Activated CD8-positive, alpha-beta T cell treated with anti-CD3 and anti-CD28 coated beads for 36 hours (primary cell): ENCODE results near the gene ARHGEF26. TPM values are rescaled to one million over a fixed set of nuclear protein-coding genes. Genes with fewer than 3 reads are reported as not detected.

Source experiments
- ATAC-seq: fragments of 200-7000 bp; cut with Tn5 transposase; one replicate; pipeline ENCODE4 v1.10.0; 2021; ENCODE audit warnings: mild to moderate bottlenecking, moderate library complexity
- CTCF ChIA-PET: fragments of 350-600 bp; sonication (Branson Sonifier 250); formaldehyde crosslinking; loops from one replicate; lab custom pipeline; 2021; ENCODE audit warnings: antibody characterized with exemption; lab: Charles Lee
- POLR2A ChIA-PET: fragments of 350-600 bp; sonication (Branson Sonifier 250); formaldehyde crosslinking; loops from one replicate; lab custom pipeline; 2021; ENCODE audit warnings: antibody characterized with exemption; lab: Charles Lee
- DNase-seq: peaks from one replicate; pipeline ENCODE4 v3.0.0-alpha.2; 2020
- H3K27ac Mint-ChIP-seq: one replicate; pipeline ENCODE4 v1.8.0; 2021; ENCODE audit warnings: mild to moderate bottlenecking, mixed read lengths
- H3K27me3 Mint-ChIP-seq: one replicate; pipeline ENCODE4 v1.8.0; 2021; ENCODE audit warnings: mixed read lengths
- H3K36me3 Mint-ChIP-seq: one replicate; pipeline ENCODE4 v1.8.0; 2021; ENCODE audit warnings: low read depth, mixed read lengths
- H3K4me1 Mint-ChIP-seq: one replicate; pipeline ENCODE4 v1.8.0; 2021; ENCODE audit warnings: low read depth, mixed read lengths
- H3K4me3 Mint-ChIP-seq: one replicate; pipeline ENCODE4 v1.8.0; 2021; ENCODE audit warnings: mild to moderate bottlenecking, moderate library complexity, mixed read lengths
- H3K9me3 Mint-ChIP-seq: one replicate; pipeline ENCODE4 v1.8.0; 2021; ENCODE audit warnings: mixed read lengths
- intact Hi-C: fragments of 100-400 bp; cut with micrococcal nuclease; formaldehyde crosslinking; loops from one replicate; pipeline ENCODE4 v1.10.0; 2022
- total RNA-seq, 2 experiments: library from RNA; stranded (reverse); gene quantifications; one replicate each; pipeline ENCODE4 v1.2.3, GENCODE V29; 2021
- TF ChIP-seq, protein P1 (sequence below): fragments of 200-600 bp; IDR thresholded peaks from one replicate; pipeline ENCODE4 v1.8.0; 2022; ENCODE audit warnings: antibody characterized with exemption, mild to moderate bottlenecking

The ARHGEF26 gene
- total RNA-seq, 2 experiments from 2014 or later: not detected

GRCh38 chr3:154193000-154193615 lies 71.9 kb downstream of the ARHGEF26 start:
- H3K4me3 Mint-ChIP-seq: no peak overlapping the region
- no peaks in the 10 kb centered on the region for H3K4me1 Mint-ChIP-seq
- no peaks in the 10 kb centered on the region for H3K36me3 Mint-ChIP-seq
- ChIA-PET CTCF (no interaction called here), POLR2A (no interaction called here)
- no peak overlapping the region for H3K27ac Mint-ChIP-seq
- no peak for DNase-seq
- intact Hi-C loops: no loop called here
- ATAC-seq: no peak
- H3K9me3 Mint-ChIP-seq: no peaks in the 10 kb centered on the region
- peaks cover 10% of the 10 kb centered on the region for H3K27me3 Mint-ChIP-seq
- TF ChIP-seq, protein P1, sequence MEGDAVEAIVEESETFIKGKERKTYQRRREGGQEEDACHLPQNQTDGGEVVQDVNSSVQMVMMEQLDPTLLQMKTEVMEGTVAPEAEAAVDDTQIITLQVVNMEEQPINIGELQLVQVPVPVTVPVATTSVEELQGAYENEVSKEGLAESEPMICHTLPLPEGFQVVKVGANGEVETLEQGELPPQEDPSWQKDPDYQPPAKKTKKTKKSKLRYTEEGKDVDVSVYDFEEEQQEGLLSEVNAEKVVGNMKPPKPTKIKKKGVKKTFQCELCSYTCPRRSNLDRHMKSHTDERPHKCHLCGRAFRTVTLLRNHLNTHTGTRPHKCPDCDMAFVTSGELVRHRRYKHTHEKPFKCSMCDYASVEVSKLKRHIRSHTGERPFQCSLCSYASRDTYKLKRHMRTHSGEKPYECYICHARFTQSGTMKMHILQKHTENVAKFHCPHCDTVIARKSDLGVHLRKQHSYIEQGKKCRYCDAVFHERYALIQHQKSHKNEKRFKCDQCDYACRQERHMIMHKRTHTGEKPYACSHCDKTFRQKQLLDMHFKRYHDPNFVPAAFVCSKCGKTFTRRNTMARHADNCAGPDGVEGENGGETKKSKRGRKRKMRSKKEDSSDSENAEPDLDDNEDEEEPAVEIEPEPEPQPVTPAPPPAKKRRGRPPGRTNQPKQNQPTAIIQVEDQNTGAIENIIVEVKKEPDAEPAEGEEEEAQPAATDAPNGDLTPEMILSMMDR: no peak

GRCh38 chr3:154194877-154195276 lies 73.7 kb downstream of the ARHGEF26 start:
- TF ChIP-seq, protein P1: no peak
- H3K4me1 Mint-ChIP-seq: no peaks in the 10 kb centered on the region
- ATAC-seq (no peak), DNase-seq (no peak)
- H3K4me3 Mint-ChIP-seq: no peak overlapping the region
- H3K36me3 Mint-ChIP-seq: no peaks in the 10 kb centered on the region
- no peaks in the 10 kb centered on the region for H3K9me3 Mint-ChIP-seq
- ChIA-PET POLR2A (no interaction called here), CTCF (no interaction called here)
- intact Hi-C loops: no loop called here
- H3K27ac Mint-ChIP-seq: no peak overlapping the region
- peaks cover 10% of the 10 kb centered on the region for H3K27me3 Mint-ChIP-seq

- Mint-ChIP-seq H3K27ac (no peak overlapping the region), H3K27me3 (peaks cover 10% of the 10 kb centered on the region), H3K36me3 (no peaks in the 10 kb centered on the region), H3K4me1 (no peaks in the 10 kb centered on the region), H3K4me3 (no peak overlapping the region), H3K9me3 (no peaks in the 10 kb centered on the region)
- TF ChIP-seq, protein P1: no peak
- CTCF ChIA-PET: no interaction called here
- POLR2A ChIA-PET: no interaction called here
- intact Hi-C loops: no loop called here
- DNase-seq (no peak), ATAC-seq (no peak)
These were observed 74.6 kb downstream of the ARHGEF26 start for GRCh38 chr3:154195620-154196356.

DNA sequence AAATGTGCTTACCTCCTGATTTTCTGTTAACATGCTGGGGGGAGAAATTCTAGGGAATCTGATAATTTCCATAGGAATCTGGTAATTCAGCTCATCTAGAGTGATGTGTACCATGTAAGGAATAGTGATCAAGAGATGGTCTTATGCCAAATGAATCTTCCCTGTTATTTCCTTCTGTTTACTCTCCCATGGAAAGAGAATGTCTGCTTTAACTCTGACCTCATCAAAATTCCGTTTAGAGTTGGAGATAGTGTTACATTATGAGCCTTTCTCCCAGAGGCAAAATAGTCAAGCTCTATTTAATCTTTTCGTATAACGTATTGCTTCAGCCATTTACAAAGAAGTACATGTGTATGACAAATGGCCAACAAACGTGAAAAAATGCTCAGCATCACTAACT lies 76.6 kb downstream of the ARHGEF26 start:
- Mint-ChIP-seq H3K36me3 (no peaks in the 10 kb centered on the region), H3K4me1 (no peaks in the 10 kb centered on the region), H3K27ac (no peak overlapping the region), H3K27me3 (peaks cover 7% of the 10 kb centered on the region), H3K4me3 (no peak overlapping the region), H3K9me3 (no peaks in the 10 kb centered on the region)
- no peak for ATAC-seq
- TF ChIP-seq, protein P1: no peak
- intact Hi-C loops: no loop called here
- ChIA-PET POLR2A (no interaction called here), CTCF (no interaction called here)
- DNase-seq: no peak

- ChIA-PET CTCF (no interaction called here), POLR2A (no interaction called here)
- Mint-ChIP-seq H3K36me3 (no peaks in the 10 kb centered on the region), H3K4me3 (no peak overlapping the region), H3K27ac (no peak overlapping the region), H3K4me1 (no peaks in the 10 kb centered on the region), H3K27me3 (peaks cover 8% of the 10 kb centered on the region), H3K9me3 (peaks cover 2% of the 10 kb centered on the region)
- TF ChIP-seq, protein P1: no peak
- intact Hi-C loops: no loop called here
- no peak for ATAC-seq
- no peak for DNase-seq
These were observed 88.3 kb downstream of the ARHGEF26 start for GRCh38 chr3:154209499-154209898.
